Sigmoid colon (tissue), 3 donors: ENCODE results near the gene FOXRED1.

ENCODE experiments used
- CTCF ChIP-seq, 4 experiments: fragments of 450-650 bp in 3 of 4; fragments of 200-600 bp in 1 of 4; IDR thresholded peaks; one replicate each; pipeline ENCODE4 v1.5.1; 2016 to 2019; ENCODE audit warnings: antibody characterized with exemption in 4 of 4, mild to moderate bottlenecking in 3 of 4, moderate library complexity in 2 of 4
- POLR2A ChIP-seq, 2 donors: fragments of 450-650 bp; IDR thresholded peaks; one replicate each; pipeline ENCODE4 v1.6.1; 2016; ENCODE audit warnings: antibody characterized with exemption in 2 of 2, mild to moderate bottlenecking in 2 of 2, moderate library complexity in 2 of 2

- no peak for TF ChIP-seq CTCF (IDR thresholded peaks at IDR 0.05)
- no peak for TF ChIP-seq POLR2A (IDR thresholded peaks at IDR 0.05)
These were observed 43.7 kb upstream of the FOXRED1 start for GRCh38 chr11:126225295-126225665.
